Measurements from ENCODE around the gene CSNK2A3.
"Not testable (repeated sequence)": the region's sequence is repeated elsewhere in the genome, so short reads cannot be mapped to it uniquely, and the experiment has no call there.

Gene CSNK2A3

DNA sequence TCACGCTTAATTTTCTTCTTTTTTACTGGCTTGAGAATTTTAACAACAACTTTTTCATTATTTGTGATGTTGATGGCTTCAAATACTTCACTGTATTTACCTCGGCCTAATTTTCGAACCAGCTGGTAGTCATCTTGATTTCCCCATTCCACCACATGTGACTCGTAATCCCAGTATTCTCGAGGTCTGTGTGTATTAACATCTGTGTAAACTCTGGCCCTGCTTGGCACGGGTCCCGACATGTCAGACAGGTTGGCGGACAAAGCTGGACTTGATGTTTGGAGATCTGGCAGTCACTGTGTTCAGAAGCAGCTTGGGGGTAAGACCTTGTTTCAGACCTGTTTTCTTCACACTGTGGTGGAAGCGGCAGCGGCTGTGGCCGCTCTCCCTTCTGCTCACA, at the start of gene CSNK2A3:
Gene CSNK2A3 (minus strand): TSS at position 373 of the 400 bp plus-strand sequence. CDS start 131 bp downstream, at position 242.
- not testable (repeated sequence) for H3K27me3 ChIP-seq (ENCODE audit: control insufficient read depth, insufficient read depth, low read length); H3K9ac ChIP-seq (ENCODE audit: low read depth, low read length); H3K36me3 ChIP-seq (ENCODE audit: control insufficient read depth, insufficient read depth, low read length); H3K4me1 ChIP-seq (ENCODE audit: control insufficient read depth, insufficient read depth, low read length); H3K4me3 ChIP-seq (ENCODE audit: low read depth, low read length); H3K9me3 ChIP-seq (ENCODE audit: control insufficient read depth, insufficient read depth, low read length)

DNA sequence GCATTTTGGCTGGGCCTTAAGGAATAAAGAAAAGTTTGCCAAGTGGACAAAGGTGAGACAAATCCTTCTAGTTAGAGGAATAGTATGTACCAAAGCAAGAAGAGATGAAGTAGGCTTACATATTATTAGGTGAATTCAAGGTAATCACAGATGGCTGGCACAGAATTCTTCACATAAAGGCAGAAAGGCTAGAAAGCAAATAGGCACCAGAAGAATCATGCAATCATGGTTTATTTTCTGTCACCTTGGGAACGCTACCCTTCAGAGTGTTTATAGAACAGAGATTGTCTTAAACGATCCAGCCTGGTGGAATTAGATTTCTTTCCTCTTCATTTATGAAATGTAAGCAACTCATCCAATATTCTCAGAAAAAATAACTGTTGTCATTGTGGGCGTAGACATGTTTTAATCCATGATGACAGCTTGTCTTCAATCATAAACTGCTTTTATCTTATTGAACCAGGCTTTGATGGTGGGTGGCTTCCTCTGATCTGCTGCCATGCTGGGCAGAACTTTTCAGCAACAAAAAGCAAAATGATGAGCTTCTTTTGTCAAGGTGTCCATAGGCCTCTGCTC, 49.0 kb upstream of the CSNK2A3 start:
- H3K36me3 ChIP-seq (ENCODE audit: control insufficient read depth, insufficient read depth, low read length): no peaks in the 10 kb centered on the region
- no peaks in the 10 kb centered on the region for H3K4me1 ChIP-seq (ENCODE audit: control insufficient read depth, insufficient read depth, low read length)
- H3K4me3 ChIP-seq (ENCODE audit: low read depth, low read length): no peak overlapping the region
- no peaks in the 10 kb centered on the region for H3K27me3 ChIP-seq (ENCODE audit: control insufficient read depth, insufficient read depth, low read length)
- H3K9me3 ChIP-seq (ENCODE audit: control insufficient read depth, insufficient read depth, low read length): no peaks in the 10 kb centered on the region
- no peak overlapping the region for H3K9ac ChIP-seq (ENCODE audit: low read depth, low read length)

DNA sequence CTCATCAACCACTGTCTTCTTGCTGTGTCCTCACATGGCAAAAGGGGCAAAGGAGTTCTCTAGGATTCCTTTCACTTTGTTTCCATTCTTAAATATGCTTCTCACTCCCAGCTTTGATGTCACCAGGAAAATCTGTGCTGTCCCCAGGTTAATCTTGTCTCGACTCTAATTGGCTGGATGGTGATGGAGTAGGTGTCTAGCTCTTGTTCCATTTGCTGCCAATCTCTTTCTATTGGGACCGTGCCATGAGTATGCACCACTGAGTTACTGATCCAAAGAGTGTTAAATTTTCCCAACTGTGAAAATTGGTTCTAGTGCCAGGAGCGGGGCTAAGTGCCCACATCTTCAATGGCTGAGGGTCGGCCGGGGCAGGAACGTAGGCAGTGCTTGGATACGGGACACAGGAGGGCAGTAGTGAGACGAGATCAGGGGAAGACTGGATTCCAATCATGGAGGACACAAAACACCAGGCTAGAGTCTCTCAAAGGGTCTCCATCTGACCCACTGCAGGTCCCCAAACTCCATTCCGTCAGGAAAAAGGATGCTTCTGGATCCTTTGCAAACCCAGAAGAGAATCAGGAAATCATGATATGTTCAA, 47.7 kb upstream of the CSNK2A3 start:
- Histone ChIP-seq H3K4me3 (ENCODE audit: low read depth, low read length) (no peak overlapping the region), H3K36me3 (ENCODE audit: control insufficient read depth, insufficient read depth, low read length) (no peaks in the 10 kb centered on the region), H3K4me1 (ENCODE audit: control insufficient read depth, insufficient read depth, low read length) (no peaks in the 10 kb centered on the region), H3K9me3 (ENCODE audit: control insufficient read depth, insufficient read depth, low read length) (no peaks in the 10 kb centered on the region), H3K27me3 (ENCODE audit: control insufficient read depth, insufficient read depth, low read length) (no peaks in the 10 kb centered on the region), H3K9ac (ENCODE audit: low read depth, low read length) (no peak overlapping the region)

DNA sequence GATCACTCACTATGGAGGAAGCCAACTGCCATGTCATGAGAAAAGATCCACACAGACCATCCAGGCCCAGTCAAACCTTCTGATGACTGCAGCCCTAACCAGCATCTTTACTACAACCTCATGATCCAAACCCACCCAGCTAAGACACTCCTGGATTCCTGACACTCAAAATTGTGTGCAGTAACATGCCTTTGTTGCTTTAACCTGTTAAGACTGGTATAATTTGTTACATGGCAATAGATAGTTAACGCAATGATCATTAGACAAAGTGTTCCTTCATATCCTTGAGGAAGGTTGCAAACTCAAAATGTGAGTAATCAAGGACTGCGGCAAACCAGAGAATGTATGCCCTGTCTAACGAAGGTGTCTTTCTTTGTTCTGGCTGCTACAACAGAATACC, 47.1 kb upstream of the CSNK2A3 start:
- H3K36me3 ChIP-seq (ENCODE audit: control insufficient read depth, insufficient read depth, low read length): no peaks in the 10 kb centered on the region
- no peaks in the 10 kb centered on the region for H3K9me3 ChIP-seq (ENCODE audit: control insufficient read depth, insufficient read depth, low read length)
- H3K4me1 ChIP-seq (ENCODE audit: control insufficient read depth, insufficient read depth, low read length): no peaks in the 10 kb centered on the region
- no peak overlapping the region for H3K4me3 ChIP-seq (ENCODE audit: low read depth, low read length)
- H3K9ac ChIP-seq (ENCODE audit: low read depth, low read length): no peak overlapping the region
- H3K27me3 ChIP-seq (ENCODE audit: control insufficient read depth, insufficient read depth, low read length): no peaks in the 10 kb centered on the region

DNA sequence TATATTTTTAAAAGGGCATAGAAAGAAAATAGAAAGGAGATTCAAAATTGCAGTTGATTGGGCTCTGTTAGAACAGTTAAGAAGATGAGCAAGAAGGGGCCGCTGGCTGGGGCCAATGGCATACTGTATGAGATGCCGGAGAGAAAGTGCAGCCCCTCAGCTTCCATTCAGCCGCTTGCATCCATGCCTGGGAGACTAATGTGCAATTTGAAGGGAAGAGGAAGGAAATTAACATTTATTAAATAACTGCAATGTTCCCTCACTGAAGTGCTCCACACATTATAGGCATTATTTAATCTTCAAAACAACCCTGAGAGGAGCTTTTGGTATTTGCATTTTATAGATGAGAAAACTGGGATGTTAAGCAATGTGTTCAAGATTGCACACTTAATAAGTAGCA, 44.7 kb upstream of the CSNK2A3 start:
- H3K9me3 ChIP-seq (ENCODE audit: control insufficient read depth, insufficient read depth, low read length): no peaks in the 10 kb centered on the region
- no peaks in the 10 kb centered on the region for H3K27me3 ChIP-seq (ENCODE audit: control insufficient read depth, insufficient read depth, low read length)
- H3K36me3 ChIP-seq (ENCODE audit: control insufficient read depth, insufficient read depth, low read length): no peaks in the 10 kb centered on the region
- H3K4me1 ChIP-seq (ENCODE audit: control insufficient read depth, insufficient read depth, low read length): no peaks in the 10 kb centered on the region
- no peak overlapping the region for H3K4me3 ChIP-seq (ENCODE audit: low read depth, low read length)
- no peak overlapping the region for H3K9ac ChIP-seq (ENCODE audit: low read depth, low read length)

DNA sequence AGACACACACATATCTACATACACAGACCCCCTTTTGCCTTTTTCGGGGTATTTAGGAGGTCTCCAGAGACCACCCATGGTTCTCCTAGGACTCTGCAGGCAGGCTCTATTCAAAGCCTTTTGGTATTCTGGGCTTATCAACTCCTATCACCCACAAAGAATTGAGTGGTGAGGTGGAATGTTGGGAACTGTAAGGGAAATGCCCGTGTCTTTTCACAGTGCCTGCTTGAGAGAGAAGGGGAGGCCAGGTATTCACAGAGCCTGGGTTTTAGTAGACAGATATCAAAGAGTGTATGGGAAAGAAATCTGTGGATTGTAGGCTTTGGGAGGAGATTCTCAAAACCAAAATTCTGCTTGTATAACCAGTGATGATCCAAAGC, 44.0 kb upstream of the CSNK2A3 start:
- Histone ChIP-seq H3K4me3 (ENCODE audit: low read depth, low read length) (no peak overlapping the region), H3K9me3 (ENCODE audit: control insufficient read depth, insufficient read depth, low read length) (no peaks in the 10 kb centered on the region), H3K4me1 (ENCODE audit: control insufficient read depth, insufficient read depth, low read length) (no peaks in the 10 kb centered on the region), H3K27me3 (ENCODE audit: control insufficient read depth, insufficient read depth, low read length) (no peaks in the 10 kb centered on the region), H3K36me3 (ENCODE audit: control insufficient read depth, insufficient read depth, low read length) (no peaks in the 10 kb centered on the region), H3K9ac (ENCODE audit: low read depth, low read length) (no peak overlapping the region)

DNA sequence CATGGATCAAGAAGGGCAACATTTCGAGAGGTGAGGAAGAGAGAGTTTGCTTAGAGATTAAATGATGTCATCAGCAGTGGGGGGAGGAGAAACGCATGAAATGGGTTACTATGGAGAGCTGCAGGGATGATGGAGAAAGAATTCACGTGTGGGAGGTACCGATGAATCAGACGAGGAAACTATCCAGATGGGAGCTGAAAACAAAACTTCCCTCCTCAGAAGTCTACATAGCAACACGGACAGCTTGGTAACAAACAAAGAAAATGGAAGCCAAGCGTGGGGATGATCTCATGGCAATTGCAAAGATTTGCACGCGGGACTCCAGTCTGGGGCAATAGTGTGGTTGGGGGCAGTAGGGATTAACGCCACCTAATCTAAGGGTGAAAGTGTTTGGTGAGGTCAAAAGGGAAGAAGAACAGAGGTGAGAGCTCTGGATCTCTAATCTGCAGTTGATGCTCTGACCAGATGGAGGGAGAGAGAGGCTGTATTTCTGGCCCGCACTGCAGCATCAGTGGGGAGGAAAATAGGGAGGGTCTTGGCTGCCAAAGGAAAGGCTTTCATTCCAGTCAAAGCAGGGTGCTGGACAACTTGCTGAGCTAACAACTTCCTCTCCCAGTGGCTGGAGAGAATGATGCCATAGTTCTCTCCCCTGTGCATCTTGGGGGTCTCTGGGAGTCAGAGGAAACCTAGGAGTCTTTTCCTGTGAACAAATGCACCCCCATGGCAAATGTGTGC, 43.4 kb upstream of the CSNK2A3 start:
- no peaks in the 10 kb centered on the region for H3K9me3 ChIP-seq (ENCODE audit: control insufficient read depth, insufficient read depth, low read length)
- H3K36me3 ChIP-seq (ENCODE audit: control insufficient read depth, insufficient read depth, low read length): no peaks in the 10 kb centered on the region
- H3K4me3 ChIP-seq (ENCODE audit: low read depth, low read length): no peak overlapping the region
- no peak overlapping the region for H3K9ac ChIP-seq (ENCODE audit: low read depth, low read length)
- no peaks in the 10 kb centered on the region for H3K27me3 ChIP-seq (ENCODE audit: control insufficient read depth, insufficient read depth, low read length)
- no peaks in the 10 kb centered on the region for H3K4me1 ChIP-seq (ENCODE audit: control insufficient read depth, insufficient read depth, low read length)

DNA sequence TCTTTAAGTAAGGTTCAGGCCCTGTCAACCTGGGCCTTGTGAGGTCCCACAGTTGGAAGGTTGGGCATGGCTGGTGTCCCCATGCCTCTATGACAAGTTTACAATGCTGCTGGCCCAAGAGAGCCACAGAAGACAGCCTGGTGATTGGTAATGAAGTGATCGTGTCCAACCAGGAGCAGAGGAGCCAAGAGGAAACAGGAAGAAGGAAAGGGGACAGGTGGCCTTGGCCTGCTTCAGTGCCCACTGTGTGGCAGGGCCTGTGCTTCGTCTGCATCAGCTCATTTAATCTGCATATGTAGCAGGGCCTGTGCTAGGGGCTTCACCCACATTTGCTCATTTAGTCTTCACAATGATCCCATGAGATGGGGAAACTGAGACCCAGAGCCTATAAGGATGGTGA, 42.1 kb upstream of the CSNK2A3 start:
- H3K4me3 ChIP-seq (ENCODE audit: low read depth, low read length): no peak overlapping the region
- no peak overlapping the region for H3K9ac ChIP-seq (ENCODE audit: low read depth, low read length)
- no peaks in the 10 kb centered on the region for H3K9me3 ChIP-seq (ENCODE audit: control insufficient read depth, insufficient read depth, low read length)
- no peaks in the 10 kb centered on the region for H3K27me3 ChIP-seq (ENCODE audit: control insufficient read depth, insufficient read depth, low read length)
- H3K4me1 ChIP-seq (ENCODE audit: control insufficient read depth, insufficient read depth, low read length): no peaks in the 10 kb centered on the region
- no peaks in the 10 kb centered on the region for H3K36me3 ChIP-seq (ENCODE audit: control insufficient read depth, insufficient read depth, low read length)

DNA sequence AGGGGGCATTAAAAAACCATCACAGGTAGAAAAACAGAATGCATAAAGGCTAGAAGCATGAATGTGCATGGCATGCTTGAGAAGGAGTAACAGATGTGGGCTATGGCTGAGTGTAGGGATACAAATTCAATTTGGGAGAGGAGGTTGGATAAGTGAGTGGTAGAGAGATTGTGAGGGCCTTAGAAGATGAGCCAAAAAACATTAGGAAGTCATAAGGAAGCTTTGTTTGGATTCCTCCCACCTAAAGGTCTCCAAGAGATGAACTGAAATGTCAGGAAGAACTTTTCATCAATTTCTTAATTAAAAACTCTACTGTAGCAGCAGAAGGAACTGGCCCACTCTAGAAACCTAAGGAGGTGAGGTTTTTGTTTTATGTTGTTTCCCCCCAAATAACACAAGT, 41.2 kb upstream of the CSNK2A3 start:
- Histone ChIP-seq H3K4me1 (ENCODE audit: control insufficient read depth, insufficient read depth, low read length) (no peaks in the 10 kb centered on the region), H3K36me3 (ENCODE audit: control insufficient read depth, insufficient read depth, low read length) (no peaks in the 10 kb centered on the region), H3K9me3 (ENCODE audit: control insufficient read depth, insufficient read depth, low read length) (no peaks in the 10 kb centered on the region), H3K4me3 (ENCODE audit: low read depth, low read length) (no peak overlapping the region), H3K27me3 (ENCODE audit: control insufficient read depth, insufficient read depth, low read length) (no peaks in the 10 kb centered on the region), H3K9ac (ENCODE audit: low read depth, low read length) (no peak overlapping the region)

DNA sequence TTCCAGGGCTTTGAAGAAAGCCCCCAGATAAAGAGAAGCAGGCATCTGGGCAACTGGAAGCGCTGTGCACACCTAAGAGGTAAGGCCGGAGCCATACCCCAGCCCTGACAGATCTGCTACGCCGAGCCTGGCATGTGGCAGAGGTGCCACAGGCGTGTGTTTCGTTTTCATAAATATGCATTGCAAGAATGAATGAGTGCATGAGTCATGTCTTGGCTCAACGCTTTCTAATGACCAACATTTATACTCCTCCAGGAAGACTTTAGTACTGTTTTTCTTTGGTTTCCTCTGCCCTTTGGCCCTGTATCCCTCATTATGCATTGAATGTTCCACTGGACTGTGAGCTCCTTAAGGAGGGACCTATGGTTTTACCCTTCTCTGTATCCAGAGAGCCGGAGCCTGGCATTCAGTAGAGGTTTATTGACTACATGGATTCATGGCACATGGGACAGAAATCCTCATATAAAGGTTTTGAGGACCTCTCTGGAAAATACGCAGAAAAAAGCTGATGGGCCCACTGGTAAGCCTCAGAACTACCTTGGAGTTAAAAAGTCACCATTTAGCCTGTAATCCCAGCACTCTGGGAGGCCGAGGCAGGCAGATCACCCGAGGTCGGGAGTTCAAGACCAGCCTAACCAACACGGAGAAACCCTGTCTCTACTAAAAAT, 38.9 kb upstream of the CSNK2A3 start:
- Histone ChIP-seq H3K9me3 (ENCODE audit: control insufficient read depth, insufficient read depth, low read length) (no peaks in the 10 kb centered on the region), H3K27me3 (ENCODE audit: control insufficient read depth, insufficient read depth, low read length) (no peaks in the 10 kb centered on the region), H3K4me3 (ENCODE audit: low read depth, low read length) (no peak overlapping the region), H3K9ac (ENCODE audit: low read depth, low read length) (no peak overlapping the region), H3K36me3 (ENCODE audit: control insufficient read depth, insufficient read depth, low read length) (no peaks in the 10 kb centered on the region), H3K4me1 (ENCODE audit: control insufficient read depth, insufficient read depth, low read length) (peaks cover 5% of the 10 kb centered on the region)

DNA sequence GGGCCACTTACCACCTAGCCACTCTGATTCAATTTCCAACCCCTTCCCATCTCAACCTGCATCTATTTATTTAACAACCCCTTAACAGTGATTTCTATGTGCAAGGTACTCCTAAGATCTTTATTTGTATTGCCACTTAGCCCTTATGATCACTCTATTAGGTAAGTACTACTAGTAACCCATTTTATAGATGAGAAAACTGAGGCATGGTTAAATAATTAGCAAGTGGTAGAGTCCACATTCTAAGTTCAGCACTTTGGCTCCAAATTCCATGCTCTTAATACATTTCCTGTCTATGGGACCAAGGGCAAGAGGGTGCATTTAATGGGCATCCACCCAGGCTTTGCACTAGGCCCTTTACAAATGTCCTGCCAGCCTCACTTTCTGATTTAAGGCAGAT, 38.1 kb upstream of the CSNK2A3 start:
- Histone ChIP-seq H3K9ac (ENCODE audit: low read depth, low read length) (no peak overlapping the region), H3K36me3 (ENCODE audit: control insufficient read depth, insufficient read depth, low read length) (no peaks in the 10 kb centered on the region), H3K4me3 (ENCODE audit: low read depth, low read length) (no peak overlapping the region), H3K4me1 (ENCODE audit: control insufficient read depth, insufficient read depth, low read length) (peaks cover 5% of the 10 kb centered on the region), H3K9me3 (ENCODE audit: control insufficient read depth, insufficient read depth, low read length) (no peaks in the 10 kb centered on the region), H3K27me3 (ENCODE audit: control insufficient read depth, insufficient read depth, low read length) (no peaks in the 10 kb centered on the region)
